CD4-positive, alpha-beta T cell (primary cell): ENCODE data around the gene GRIN2A. TPM values are rescaled to one million over a fixed set of nuclear protein-coding genes. Genes with fewer than 3 reads are reported as not detected.

Experiments
- ATAC-seq: fragments of 200-7000 bp; cut with Tn5 transposase; one replicate; pipeline ENCODE4 v1.10.0; 2022; ENCODE audit warnings: mild to moderate bottlenecking; ENCODE audit not compliant: poor library complexity
- CTCF ChIA-PET: fragments of 350-600 bp; sonication (Branson Sonifier 250); formaldehyde crosslinking; loops from one replicate; lab custom pipeline; 2021; ENCODE audit warnings: antibody characterized with exemption, inconsistent platforms; lab: Charles Lee
- POLR2A ChIA-PET: fragments of 350-600 bp; sonication (Branson Sonifier 250); formaldehyde crosslinking; loops from one replicate; lab custom pipeline; 2021; ENCODE audit warnings: antibody characterized with exemption, inconsistent platforms; lab: Charles Lee
- DNase-seq, 14 experiments: peaks; one replicate each; pipeline ENCODE4 v3.0.0-alpha.2; 2013 to 2020; ENCODE audit warnings: mixed read lengths in 2 of 14
- H3K27ac ChIP-seq, 2 donors: one replicate each; pipeline versions ENCODE4 v1.5.1 to v1.7.0; 2013; ENCODE audit warnings: low read length in 2 of 2, low read depth in 1 of 2, mild to moderate bottlenecking in 1 of 2
- H3K27me3 ChIP-seq, 2 experiments: 1 replicate in 1 of 2; 2 replicates in 1 of 2; pipeline versions ENCODE4 v1.6.1 to v1.7.0; 2013; ENCODE audit warnings: low read length in 2 of 2, control low read depth in 1 of 2, mild to moderate bottlenecking in 1 of 2, moderate library complexity in 1 of 2; ENCODE audit not compliant: insufficient read depth in 2 of 2, control insufficient read depth in 1 of 2
- H3K36me3 ChIP-seq: one replicate; pipeline ENCODE4 v1.6.1; 2013; ENCODE audit warnings: low read length, control low read depth; ENCODE audit not compliant: insufficient read depth
- H3K4me1 ChIP-seq: one replicate; pipeline ENCODE4 v1.6.1; 2013; ENCODE audit warnings: low read length, control low read depth; ENCODE audit not compliant: insufficient read depth
- H3K4me3 ChIP-seq: one replicate; pipeline ENCODE4 v1.5.1; 2013; ENCODE audit warnings: mild to moderate bottlenecking, low read length, moderate library complexity
- H3K9me3 ChIP-seq, 2 experiments: 1 replicate in 1 of 2; 2 replicates in 1 of 2; pipeline versions ENCODE4 v1.6.1 to v1.7.0; 2013; ENCODE audit warnings: low read length in 2 of 2, mild to moderate bottlenecking in 2 of 2, control low read depth in 1 of 2, moderate library complexity in 1 of 2; ENCODE audit not compliant: control insufficient read depth in 1 of 2, insufficient read depth in 1 of 2
- H3K27ac Mint-ChIP-seq: one replicate; pipeline ENCODE4 v1.8.0; 2020; ENCODE audit warnings: mixed read lengths
- H3K27me3 Mint-ChIP-seq: one replicate; pipeline ENCODE4 v1.8.0; 2021; ENCODE audit warnings: mixed read lengths
- H3K36me3 Mint-ChIP-seq: one replicate; pipeline ENCODE4 v1.8.0; 2021; ENCODE audit warnings: low read depth, mixed read lengths
- H3K4me1 Mint-ChIP-seq: one replicate; pipeline ENCODE4 v1.8.0; 2021; ENCODE audit warnings: low read depth, mixed read lengths
- H3K4me3 Mint-ChIP-seq: one replicate; pipeline ENCODE4 v1.8.0; 2020; ENCODE audit warnings: mild to moderate bottlenecking, mixed read lengths
- H3K9me3 Mint-ChIP-seq: one replicate; pipeline ENCODE4 v1.8.0; 2020; ENCODE audit warnings: mixed read lengths
- CTCF ChIP-seq: fragments of 200-600 bp; IDR thresholded peaks from one replicate; pipeline ENCODE4 v1.8.0; 2022; ENCODE audit warnings: antibody characterized with exemption, mild to moderate bottlenecking
- intact Hi-C, 2 experiments: fragments of 100-400 bp; cut with DNase I in 1 of 2; cut with micrococcal nuclease in 1 of 2; formaldehyde crosslinking; loops; one replicate each; pipeline versions ENCODE4 v1.15.1 to v1.9.0; 2023 to 2025; cut with DNase I, micrococcal nuclease
- total RNA-seq, 174 experiments: library from RNA in 2 of 174; stranded (reverse) in 2 of 174; gene quantifications; one replicate each; pipeline ENCODE4 v1.2.3 and lab custom pipeline; 2021 to 2026

The GRIN2A gene
- total RNA-seq, 2 experiments from 2014 or later = not detected

DNA sequence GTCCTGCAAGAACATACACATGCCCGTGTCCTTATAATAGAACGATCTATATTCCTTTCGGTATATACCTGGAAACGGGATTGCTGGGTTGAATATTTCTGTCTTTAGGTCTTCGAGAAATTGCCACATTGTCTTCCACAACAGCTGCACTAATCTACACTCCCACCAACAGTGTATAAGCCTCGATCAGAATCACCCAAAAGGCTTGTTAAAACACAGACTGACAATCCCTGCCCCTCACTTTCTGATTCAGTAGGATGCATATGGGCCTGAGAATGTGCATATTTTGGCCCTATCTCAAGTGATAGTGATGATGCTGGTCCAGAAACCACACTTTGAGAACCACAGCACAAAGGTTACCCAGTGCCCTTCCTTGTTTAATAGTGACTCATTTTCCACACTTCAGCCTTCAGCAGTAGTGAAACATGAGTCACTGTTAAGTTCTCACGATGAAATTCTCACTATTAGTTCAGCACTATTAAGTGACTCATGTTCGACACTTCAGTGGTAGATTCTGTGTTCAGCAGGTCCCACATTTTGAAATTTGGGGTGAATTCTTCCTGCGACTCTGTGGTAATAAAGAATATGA, 215.6 kb downstream of the GRIN2A start:
- H3K9me3 Mint-ChIP-seq = peaks cover 8% of the 10 kb centered on the region
- Histone ChIP-seq H3K4me1 (no peaks in the 10 kb centered on the region), H3K36me3 (no peaks in the 10 kb centered on the region), H3K27me3 (no peaks in the 10 kb centered on the region), H3K27ac (no peak overlapping the region), H3K4me3 (no peak overlapping the region), H3K9me3 (peaks cover 0 to 10% of the 10 kb centered on the region in 2 experiments)
- ATAC-seq (no peak), DNase-seq (no peak)
- no peak for TF ChIP-seq CTCF
- no peak overlapping the region for H3K27ac Mint-ChIP-seq
- ChIA-PET POLR2A (no interaction called here), CTCF (no interaction called here)
- H3K4me3 Mint-ChIP-seq = no peak overlapping the region
- intact Hi-C loops = no loop called here
- peaks cover 5% of the 10 kb centered on the region for H3K27me3 Mint-ChIP-seq
- no peaks in the 10 kb centered on the region for H3K36me3 Mint-ChIP-seq
- H3K4me1 Mint-ChIP-seq = no peaks in the 10 kb centered on the region

DNA sequence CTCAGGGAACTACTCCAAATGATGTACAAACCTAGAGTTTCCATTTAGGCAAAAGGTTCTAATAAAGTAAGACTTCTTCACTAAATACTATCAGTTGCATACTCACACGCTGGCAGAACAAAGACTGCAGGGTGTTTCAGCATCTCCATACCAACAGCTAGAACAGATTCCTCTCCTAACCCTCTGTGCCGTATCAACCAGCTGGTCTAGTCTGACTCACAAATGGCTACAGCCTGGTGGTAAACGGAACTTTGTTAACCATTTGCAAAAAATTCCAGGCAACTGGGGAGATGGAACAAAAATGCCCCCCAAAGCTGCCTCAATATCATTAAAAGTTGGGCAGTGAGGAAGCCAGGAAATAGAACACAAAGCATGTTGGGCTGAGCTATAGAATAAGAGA, 217.1 kb downstream of the GRIN2A start:
- intact Hi-C loops = no loop called here
- Mint-ChIP-seq H3K4me1 (no peaks in the 10 kb centered on the region), H3K4me3 (no peak overlapping the region), H3K27me3 (no peaks in the 10 kb centered on the region), H3K36me3 (no peaks in the 10 kb centered on the region), H3K27ac (no peak overlapping the region), H3K9me3 (peaks cover 5% of the 10 kb centered on the region)
- TF ChIP-seq CTCF = no peak
- ATAC-seq = no peak
- POLR2A ChIA-PET = no interaction called here
- Histone ChIP-seq H3K4me1 (no peaks in the 10 kb centered on the region), H3K27me3 (no peaks in the 10 kb centered on the region), H3K4me3 (no peak overlapping the region), H3K9me3 (peaks cover 0 to 10% of the 10 kb centered on the region in 2 experiments), H3K27ac (no peak overlapping the region), H3K36me3 (no peaks in the 10 kb centered on the region)
- DNase-seq = no peak
- CTCF ChIA-PET = no interaction called here

DNA sequence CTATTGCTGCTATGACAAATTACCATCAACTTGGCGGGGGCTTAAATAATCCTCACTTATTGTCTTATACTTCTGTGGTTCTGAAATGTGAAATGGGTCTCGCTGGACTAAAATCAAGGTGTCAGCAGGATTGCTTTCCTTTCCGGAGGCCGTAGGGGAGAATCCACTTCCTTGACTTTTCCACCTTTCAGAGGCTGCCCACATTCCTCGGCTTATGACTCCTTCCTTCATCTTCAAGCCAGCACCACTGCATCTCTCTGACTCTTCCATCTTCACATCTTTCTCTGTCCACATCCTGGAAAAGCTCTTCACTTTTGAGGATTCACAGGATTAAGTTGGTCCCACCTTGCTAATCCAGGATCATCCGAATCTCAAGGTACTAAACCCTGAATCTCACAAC, 217.8 kb downstream of the GRIN2A start:
- Mint-ChIP-seq H3K4me1 (no peaks in the 10 kb centered on the region), H3K36me3 (no peaks in the 10 kb centered on the region), H3K27me3 (no peaks in the 10 kb centered on the region), H3K27ac (no peak overlapping the region), H3K9me3 (peaks cover 5% of the 10 kb centered on the region), H3K4me3 (no peak overlapping the region)
- CTCF ChIA-PET = no interaction called here
- intact Hi-C loops = no loop called here
- H3K4me1 ChIP-seq = no peaks in the 10 kb centered on the region
- POLR2A ChIA-PET = no interaction called here
- no peak overlapping the region for H3K27ac ChIP-seq
- TF ChIP-seq CTCF = no peak
- no peak overlapping the region for H3K4me3 ChIP-seq
- no peak for ATAC-seq
- no peak for DNase-seq
- no peaks in the 10 kb centered on the region for H3K27me3 ChIP-seq
- H3K9me3 ChIP-seq = peaks cover 0 to 10% of the 10 kb centered on the region in 2 experiments
- H3K36me3 ChIP-seq = no peaks in the 10 kb centered on the region
